Memory B cell (primary cell): ENCODE results near the gene RCOR1.
"Not testable (repeated sequence)": the region's sequence is repeated elsewhere in the genome, so short reads cannot be mapped to it uniquely, and the experiment has no call there.

Source experiments
- ATAC-seq: fragments of 150-1000 bp; cut with Tn5 transposase; 2 replicates; pipeline ENCODE4 v1.10.0; 2021; ENCODE audit warnings: low read depth, mild to moderate bottlenecking, moderate library complexity
- DNase-seq, 2 donors: peaks; one replicate each; pipeline ENCODE4 v3.0.0; 2022; ENCODE audit warnings: low spot score in 2 of 2
- H3K27ac Mint-ChIP-seq: one replicate; pipeline ENCODE4 v1.8.0; 2022; ENCODE audit warnings: mild to moderate bottlenecking, moderate library complexity, mixed read lengths
- H3K27me3 Mint-ChIP-seq: one replicate; pipeline ENCODE4 v1.8.0; 2022; ENCODE audit warnings: mixed read lengths
- H3K36me3 Mint-ChIP-seq: one replicate; pipeline ENCODE4 v1.8.0; 2022; ENCODE audit warnings: mild to moderate bottlenecking, mixed read lengths
- H3K4me1 Mint-ChIP-seq: one replicate; pipeline ENCODE4 v1.8.0; 2022; ENCODE audit warnings: mixed read lengths
- H3K4me3 Mint-ChIP-seq: one replicate; pipeline ENCODE4 v1.8.0; 2022; ENCODE audit warnings: mild to moderate bottlenecking, moderate library complexity, mixed read lengths
- H3K9me3 Mint-ChIP-seq: one replicate; pipeline ENCODE4 v1.8.0; 2022; ENCODE audit warnings: mixed read lengths

The RCOR1 gene

DNA sequence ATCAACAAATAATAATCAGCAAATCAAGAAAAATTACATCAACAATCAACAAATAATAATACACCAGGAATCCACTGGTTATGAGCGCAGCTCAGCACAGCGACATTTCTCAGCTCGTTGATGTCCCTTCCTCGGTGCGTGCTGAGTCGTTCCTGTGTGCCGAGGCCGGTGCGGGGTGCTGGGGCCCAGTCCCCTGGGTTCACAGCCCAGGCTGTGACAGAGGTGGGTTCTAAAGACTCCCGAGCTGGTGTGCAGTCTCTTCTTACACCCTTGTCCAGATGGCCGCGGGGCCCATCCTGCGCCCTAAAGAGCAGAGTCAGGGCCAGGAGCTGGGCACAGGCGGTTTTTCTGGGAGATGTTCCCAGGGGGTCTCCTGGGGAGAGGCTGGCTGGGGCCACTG, 157.9 kb downstream of the RCOR1 start:
- Mint-ChIP-seq H3K27ac (no peak overlapping the region), H3K4me3 (no peak overlapping the region), H3K36me3 (peaks cover 4% of the 10 kb centered on the region), H3K27me3 (no peaks in the 10 kb centered on the region), H3K9me3 (no peaks in the 10 kb centered on the region), H3K4me1 (peaks cover 18% of the 10 kb centered on the region)
- no peak for DNase-seq
- ATAC-seq: no peak

GRCh38 chr14:102751088-102751487, 158.6 kb downstream of the RCOR1 start:
- ATAC-seq (no peak), DNase-seq (no peak)
- no peak overlapping the region for H3K27ac Mint-ChIP-seq
- no peaks in the 10 kb centered on the region for H3K27me3 Mint-ChIP-seq
- no peak overlapping the region for H3K4me3 Mint-ChIP-seq
- no peaks in the 10 kb centered on the region for H3K9me3 Mint-ChIP-seq
- peaks cover 21% of the 10 kb centered on the region for H3K4me1 Mint-ChIP-seq
- H3K36me3 Mint-ChIP-seq: peaks cover 4% of the 10 kb centered on the region

- H3K27me3 Mint-ChIP-seq: no peaks in the 10 kb centered on the region
- no peak overlapping the region for H3K27ac Mint-ChIP-seq
- ATAC-seq (no peak), DNase-seq (no peak)
- H3K4me3 Mint-ChIP-seq: no peak overlapping the region
- H3K4me1 Mint-ChIP-seq: peaks cover 21% of the 10 kb centered on the region
- H3K9me3 Mint-ChIP-seq: no peaks in the 10 kb centered on the region
- peaks cover 2% of the 10 kb centered on the region for H3K36me3 Mint-ChIP-seq
Measured at GRCh38 chr14:102752239-102752847, 159.9 kb downstream of the RCOR1 start.

DNA sequence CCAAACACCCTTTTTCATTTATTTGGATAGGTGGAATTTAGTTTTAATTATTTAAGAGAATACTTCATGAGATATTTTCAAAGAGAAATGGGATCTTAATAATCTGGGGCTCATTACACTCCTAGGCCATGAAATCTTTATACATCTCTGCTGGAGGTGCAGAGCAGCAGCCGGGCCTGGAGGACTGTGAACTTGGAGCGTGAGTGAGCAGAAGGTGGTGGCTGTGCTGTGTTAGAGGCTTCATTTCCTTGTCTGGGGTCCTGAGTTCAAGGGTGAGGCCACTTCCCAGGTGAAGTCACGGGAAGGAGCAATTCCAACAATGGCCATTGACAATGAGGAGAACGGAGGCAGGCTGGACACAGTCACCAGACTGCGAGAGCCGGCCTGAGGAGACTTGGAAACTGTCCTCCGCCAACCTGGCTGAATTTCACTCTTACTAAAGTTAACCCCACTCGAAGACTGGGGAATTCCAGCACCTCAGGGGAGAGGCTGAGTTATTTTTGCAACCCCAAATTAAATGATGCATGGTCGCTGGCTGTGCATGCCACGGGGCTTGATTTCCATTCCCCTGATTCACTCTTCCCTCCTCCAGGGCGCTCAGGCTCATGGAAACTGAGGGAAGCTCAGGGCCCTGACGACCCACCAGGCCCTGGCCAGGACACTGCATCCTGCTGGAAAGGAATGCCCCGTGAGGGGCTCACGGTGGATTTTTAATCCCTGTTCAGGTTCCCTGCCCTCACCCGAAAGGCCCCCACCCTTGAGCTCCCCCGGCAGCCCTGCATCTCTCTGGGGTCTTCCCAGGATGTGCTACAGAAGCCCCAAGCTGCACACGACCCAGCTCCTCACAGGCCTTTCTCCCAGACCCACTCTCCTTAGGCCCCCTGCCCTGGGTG, 162.2 kb downstream of the RCOR1 start:
- peak overlapping the region; percentile 43 for H3K4me3 Mint-ChIP-seq
- peaks cover 31% of the 10 kb centered on the region for H3K4me1 Mint-ChIP-seq
- ATAC-seq (peak; percentile 87), DNase-seq (no peak)
- peak overlapping the region; percentile 63 for H3K27ac Mint-ChIP-seq
- no peaks in the 10 kb centered on the region for H3K36me3 Mint-ChIP-seq
- no peaks in the 10 kb centered on the region for H3K27me3 Mint-ChIP-seq
- no peaks in the 10 kb centered on the region for H3K9me3 Mint-ChIP-seq

- H3K36me3 Mint-ChIP-seq: no peaks in the 10 kb centered on the region
- H3K4me1 Mint-ChIP-seq: peaks cover 31% of the 10 kb centered on the region
- H3K27me3 Mint-ChIP-seq: no peaks in the 10 kb centered on the region
- DNase-seq: no peak
- peak overlapping the region; percentile 58 for H3K27ac Mint-ChIP-seq
- ATAC-seq: no peak
- no peaks in the 10 kb centered on the region for H3K9me3 Mint-ChIP-seq
- H3K4me3 Mint-ChIP-seq: peak overlapping the region; percentile 34
Measured at GRCh38 chr14:102757646-102758045, 165.2 kb downstream of the RCOR1 start.

- no peaks in the 10 kb centered on the region for H3K27me3 Mint-ChIP-seq
- no peaks in the 10 kb centered on the region for H3K9me3 Mint-ChIP-seq
- H3K4me3 Mint-ChIP-seq: peak overlapping the region; percentile 34
- H3K36me3 Mint-ChIP-seq: no peaks in the 10 kb centered on the region
- H3K27ac Mint-ChIP-seq: peak overlapping the region; percentile 58
- ATAC-seq (no peak), DNase-seq (no peak)
- H3K4me1 Mint-ChIP-seq: peaks cover 31% of the 10 kb centered on the region
Measured at GRCh38 chr14:102758087-102758486, 165.6 kb downstream of the RCOR1 start.

- Mint-ChIP-seq H3K36me3 (no peaks in the 10 kb centered on the region), H3K27me3 (no peaks in the 10 kb centered on the region), H3K4me3 (no peak overlapping the region), H3K4me1 (peaks cover 25% of the 10 kb centered on the region), H3K27ac (no peak overlapping the region), H3K9me3 (no peaks in the 10 kb centered on the region)
- ATAC-seq (no peak), DNase-seq (no peak)
Measured at GRCh38 chr14:102759456-102760187, 167.2 kb downstream of the RCOR1 start.

GRCh38 chr14:102760496-102761193, 168.2 kb downstream of the RCOR1 start:
- Mint-ChIP-seq H3K4me1 (peaks cover 22% of the 10 kb centered on the region), H3K36me3 (no peaks in the 10 kb centered on the region), H3K4me3 (no peak overlapping the region), H3K27ac (peak overlapping the region; percentile 89), H3K9me3 (no peaks in the 10 kb centered on the region), H3K27me3 (no peaks in the 10 kb centered on the region)
- no peak for DNase-seq
- no peak for ATAC-seq

- Mint-ChIP-seq H3K27me3 (no peaks in the 10 kb centered on the region), H3K36me3 (no peaks in the 10 kb centered on the region), H3K4me1 (peaks cover 24% of the 10 kb centered on the region), H3K9me3 (no peaks in the 10 kb centered on the region), H3K4me3 (no peak overlapping the region), H3K27ac (peak overlapping the region; percentile 89)
- ATAC-seq (peak; percentile 35), DNase-seq (no peak)
Measured at GRCh38 chr14:102761206-102761605, 168.8 kb downstream of the RCOR1 start.

GRCh38 chr14:102764220-102764671, 171.8 kb downstream of the RCOR1 start:
- H3K9me3 Mint-ChIP-seq: no peaks in the 10 kb centered on the region
- ATAC-seq: peak; percentile 59
- H3K4me3 Mint-ChIP-seq: no peak overlapping the region
- DNase-seq: peak; percentile 39 to 56
- no peaks in the 10 kb centered on the region for H3K36me3 Mint-ChIP-seq
- H3K27me3 Mint-ChIP-seq: no peaks in the 10 kb centered on the region
- H3K27ac Mint-ChIP-seq: peak overlapping the region; percentile 87
- peaks cover 24% of the 10 kb centered on the region for H3K4me1 Mint-ChIP-seq

- not testable (repeated sequence) for ATAC-seq, H3K4me3 Mint-ChIP-seq, H3K27me3 Mint-ChIP-seq, H3K9me3 Mint-ChIP-seq, DNase-seq, H3K36me3 Mint-ChIP-seq
- Mint-ChIP-seq H3K4me1 (peaks cover 26% of the 10 kb centered on the region), H3K27ac (peak overlapping the region; percentile 87)
Measured at GRCh38 chr14:102765770-102766169, 173.3 kb downstream of the RCOR1 start.

DNA sequence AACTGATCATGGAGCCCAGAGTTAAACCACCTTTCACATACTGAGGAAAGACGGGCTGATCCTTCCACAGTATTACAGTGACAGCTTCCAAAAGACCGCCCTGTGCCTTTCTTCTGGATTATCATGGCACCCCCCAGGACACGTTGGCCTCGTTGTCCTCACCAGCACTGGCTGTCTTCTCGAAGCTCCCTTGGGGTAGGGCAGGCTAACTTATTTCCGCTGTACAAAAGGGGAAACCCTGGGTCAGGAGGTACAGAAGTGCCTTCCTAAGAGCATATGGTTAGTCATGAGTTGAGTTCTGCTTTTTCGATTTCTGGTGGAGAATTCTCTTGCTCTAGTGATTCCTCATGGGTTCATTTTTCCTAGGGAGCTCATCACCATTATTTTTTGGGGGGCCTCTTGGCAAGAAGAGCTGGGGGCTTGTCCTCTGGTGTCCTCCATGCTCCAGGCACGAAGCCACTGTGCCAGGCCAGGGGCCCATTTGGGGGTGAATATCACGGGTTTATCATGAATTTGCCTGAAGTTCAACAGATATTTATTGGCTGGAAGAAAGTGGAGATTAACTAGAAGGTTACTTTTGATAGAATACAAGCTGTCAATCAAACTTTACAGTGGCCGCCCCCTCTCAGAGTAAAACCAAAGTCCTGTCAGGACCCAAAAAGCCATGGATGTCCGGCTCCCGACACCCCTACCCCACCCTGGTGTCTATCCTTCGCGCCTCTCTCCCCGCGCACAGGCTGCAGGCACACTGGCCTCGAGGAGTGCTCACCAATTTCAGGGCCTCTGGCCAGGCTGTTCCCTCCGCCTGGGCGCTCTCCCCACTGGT, 176.0 kb downstream of the RCOR1 start:
- no peaks in the 10 kb centered on the region for H3K36me3 Mint-ChIP-seq
- peaks cover 33% of the 10 kb centered on the region for H3K4me1 Mint-ChIP-seq
- no peaks in the 10 kb centered on the region for H3K9me3 Mint-ChIP-seq
- peak overlapping the region; percentile 50 for H3K4me3 Mint-ChIP-seq
- peak; percentile 66 to 82 for DNase-seq
- no peaks in the 10 kb centered on the region for H3K27me3 Mint-ChIP-seq
- peak; percentile 94 for ATAC-seq
- peak overlapping the region; percentile 99 for H3K27ac Mint-ChIP-seq

- DNase-seq (no peak), ATAC-seq (no peak)
- H3K27me3 Mint-ChIP-seq: no peaks in the 10 kb centered on the region
- H3K4me1 Mint-ChIP-seq: peaks cover 33% of the 10 kb centered on the region
- no peak overlapping the region for H3K4me3 Mint-ChIP-seq
- H3K9me3 Mint-ChIP-seq: no peaks in the 10 kb centered on the region
- peak overlapping the region; percentile 99 for H3K27ac Mint-ChIP-seq
- no peaks in the 10 kb centered on the region for H3K36me3 Mint-ChIP-seq
Measured at GRCh38 chr14:102769049-102769327, 176.5 kb downstream of the RCOR1 start.
